Activated CD8-positive, alpha-beta memory T cell treated with anti-CD3 and anti-CD28 coated beads for 48 hours (primary cell): ENCODE data around the gene RAB31.

Source experiments
- DNase-seq, 3 experiments: peaks; one replicate each; pipeline ENCODE4 v3.0.0-alpha.2; 2020; ENCODE audit warnings: low read depth in 2 of 3, low spot score in 2 of 3

Gene RAB31

DNA sequence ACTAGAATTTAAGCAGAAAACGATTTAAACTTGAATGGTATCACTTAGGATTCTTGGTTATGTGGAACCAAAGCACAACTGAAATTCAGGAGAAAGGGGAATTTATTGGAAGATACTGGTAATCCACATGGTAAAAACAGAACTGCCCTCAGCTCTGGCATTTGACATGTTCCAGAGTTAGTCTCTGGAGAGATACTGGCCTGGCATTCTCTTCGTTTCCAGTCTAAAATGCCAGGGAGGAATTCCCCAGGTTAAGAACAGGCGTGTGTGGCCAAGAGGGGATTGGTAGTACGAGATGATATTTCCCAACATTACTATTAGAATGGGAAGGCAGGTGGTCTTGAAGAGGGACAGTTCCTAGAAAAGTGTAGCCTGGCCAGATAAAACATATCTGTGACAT, 109.2 kb downstream of the RAB31 start:
- DNase-seq: no peak

DNA sequence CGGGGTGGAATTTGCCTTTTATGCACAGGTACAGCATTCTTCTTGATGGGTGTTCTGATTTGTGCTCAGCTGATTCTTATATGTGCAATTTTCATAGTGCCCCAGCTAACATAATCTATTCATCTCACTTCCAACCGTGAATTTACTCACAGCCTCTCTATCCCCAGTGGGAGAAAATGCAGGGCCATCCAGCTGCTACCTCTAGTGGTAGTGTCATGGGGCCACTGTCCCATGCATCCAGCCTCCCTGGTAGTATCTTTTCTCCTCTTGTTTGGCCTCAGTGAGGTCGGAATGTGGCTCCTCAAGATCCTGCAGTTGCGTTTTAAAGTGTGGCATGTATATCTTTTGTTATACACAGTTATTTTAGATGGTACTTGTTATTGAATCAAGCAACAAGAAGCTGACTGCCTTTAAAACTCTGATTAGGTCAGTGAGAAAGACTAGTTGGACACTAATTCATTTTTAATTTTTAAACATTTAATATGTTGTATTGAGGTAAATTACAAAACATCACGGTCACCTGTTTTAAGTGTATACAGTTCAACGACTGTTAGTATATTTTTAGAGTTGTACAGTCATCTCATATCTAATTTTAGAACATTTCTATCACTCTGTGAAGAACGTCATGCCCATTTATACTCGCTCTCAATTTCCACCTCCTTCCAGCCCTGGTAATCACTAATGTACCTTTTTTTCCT, 109.8 kb downstream of the RAB31 start:
- no peak for DNase-seq

DNA sequence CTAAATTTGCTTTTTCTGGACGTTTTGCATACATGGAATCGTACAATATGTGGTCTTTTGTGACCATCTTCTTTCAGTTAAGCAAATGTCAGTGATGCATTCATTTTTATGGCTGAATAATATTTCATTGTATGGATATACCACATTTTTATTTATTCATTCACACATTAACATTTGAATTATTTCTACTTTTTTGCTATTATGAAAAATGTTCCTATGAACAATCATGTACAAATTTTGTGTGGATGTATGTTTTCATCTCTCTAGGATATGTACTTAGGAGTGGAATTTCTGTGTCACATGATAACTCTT, 110.3 kb downstream of the RAB31 start:
- DNase-seq: no peak

DNA sequence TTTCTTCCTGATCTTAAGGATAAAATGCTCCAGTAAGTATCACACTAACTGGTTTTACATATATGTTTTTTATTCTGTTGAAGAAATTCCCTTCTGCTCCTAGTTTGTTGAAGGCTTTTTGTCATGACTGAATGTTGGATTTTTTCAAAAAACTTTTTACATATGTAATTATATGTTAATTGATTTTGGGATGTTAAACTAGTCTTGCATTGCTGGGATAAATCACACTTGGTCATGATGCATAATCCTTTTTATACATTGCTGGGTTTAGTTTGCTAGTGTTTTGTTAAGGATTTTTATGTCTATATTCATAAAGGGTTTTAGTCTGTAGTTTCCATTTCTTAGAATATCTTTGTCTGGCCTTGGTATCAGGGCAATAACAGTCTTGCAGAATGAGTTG, 112.0 kb downstream of the RAB31 start:
- no peak for DNase-seq

DNA sequence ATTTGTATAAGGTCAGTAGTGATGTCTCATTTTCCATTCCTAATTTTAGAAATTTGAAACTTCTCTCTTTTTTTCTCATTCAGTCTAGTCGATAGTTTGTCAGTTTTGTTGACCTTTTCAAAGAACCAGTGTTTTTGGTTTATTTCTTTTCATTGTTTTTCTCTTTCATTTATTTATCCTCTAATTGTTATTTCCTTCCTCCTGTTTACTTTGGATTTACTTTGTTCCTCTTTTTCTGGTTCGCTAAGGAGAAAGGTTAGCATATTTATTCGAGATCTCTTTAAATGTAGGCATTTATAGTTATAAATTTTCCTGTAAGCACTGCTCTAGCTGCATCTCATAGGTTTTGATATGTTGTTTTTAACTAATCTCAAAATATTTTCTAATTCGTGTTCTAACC, 112.6 kb downstream of the RAB31 start:
- no peak for DNase-seq

DNA sequence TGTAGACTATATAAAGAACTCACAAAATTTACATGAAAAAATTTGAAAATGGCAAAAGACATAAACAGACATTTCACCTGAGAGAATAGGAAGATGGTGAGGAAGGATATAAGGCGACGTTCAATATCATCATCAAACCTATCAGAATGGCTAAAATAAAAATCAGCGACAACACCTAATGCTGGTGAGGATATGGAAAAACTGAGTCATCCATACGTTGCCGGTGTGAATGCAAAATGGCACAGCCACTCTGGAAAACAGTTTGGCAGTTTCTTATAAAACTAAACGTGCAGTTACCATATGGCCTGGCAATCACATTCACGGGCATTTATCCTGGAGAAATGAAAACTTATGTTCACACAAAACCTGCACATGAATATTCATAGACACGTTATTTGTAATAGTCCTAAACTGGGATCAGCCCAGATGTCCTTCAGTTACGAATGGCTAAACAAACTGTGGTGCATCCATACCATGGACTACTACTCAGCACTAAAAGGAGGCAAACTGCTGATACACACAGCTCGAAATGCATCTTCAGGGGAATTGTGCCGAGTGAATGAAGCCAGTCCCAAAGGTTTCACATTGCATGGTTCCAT, 114.6 kb downstream of the RAB31 start:
- DNase-seq: no peak

DNA sequence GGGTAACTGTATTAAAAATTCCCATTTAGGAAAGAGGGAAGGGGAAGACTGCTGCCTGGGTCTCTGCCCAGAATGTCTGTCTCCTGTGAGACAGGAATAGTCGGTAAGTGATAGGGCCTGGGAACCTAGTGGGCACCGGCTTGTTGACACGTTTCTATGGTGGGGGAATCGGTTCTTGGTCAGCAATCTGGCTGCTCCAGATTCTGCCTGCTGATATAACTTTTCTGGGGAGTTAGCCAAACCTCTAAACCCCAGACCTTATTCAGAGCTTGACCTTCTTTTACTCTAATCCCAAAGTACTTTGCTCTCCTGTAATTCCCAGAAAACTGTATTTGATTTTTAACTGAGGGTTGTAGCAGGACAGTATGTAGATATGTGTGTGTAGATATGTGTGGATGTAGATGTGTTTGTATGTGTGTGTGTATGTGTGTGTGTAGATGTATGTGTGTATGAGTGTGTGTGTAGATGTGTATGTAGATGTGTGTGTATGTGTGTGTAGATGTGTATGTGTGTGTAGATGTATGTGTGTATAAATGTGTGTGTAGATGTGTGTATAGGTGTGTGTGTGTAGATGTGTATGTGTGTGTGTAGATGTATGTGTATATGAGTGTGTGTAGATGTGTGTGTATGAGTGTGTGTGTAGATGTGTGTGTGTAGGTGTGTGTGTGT, 115.8 kb downstream of the RAB31 start:
- DNase-seq: no peak

DNA sequence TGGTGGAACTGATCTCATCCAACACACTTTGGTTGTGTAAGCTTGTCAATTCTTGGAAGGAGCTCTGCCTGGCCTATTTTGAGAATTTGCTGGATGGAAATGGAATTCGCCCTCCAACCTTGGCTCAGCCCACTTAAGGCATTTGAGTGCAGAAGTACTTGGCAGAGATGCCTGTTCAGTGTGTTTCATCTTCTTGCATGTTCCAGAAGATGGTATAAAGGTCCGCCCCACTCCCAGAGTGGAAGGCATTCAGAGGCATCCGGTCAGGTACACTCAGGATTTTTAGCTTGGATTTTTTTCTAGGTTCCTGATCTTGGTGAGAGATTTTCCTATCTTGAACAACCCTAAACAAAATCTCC, 116.4 kb downstream of the RAB31 start:
- no peak for DNase-seq

DNA sequence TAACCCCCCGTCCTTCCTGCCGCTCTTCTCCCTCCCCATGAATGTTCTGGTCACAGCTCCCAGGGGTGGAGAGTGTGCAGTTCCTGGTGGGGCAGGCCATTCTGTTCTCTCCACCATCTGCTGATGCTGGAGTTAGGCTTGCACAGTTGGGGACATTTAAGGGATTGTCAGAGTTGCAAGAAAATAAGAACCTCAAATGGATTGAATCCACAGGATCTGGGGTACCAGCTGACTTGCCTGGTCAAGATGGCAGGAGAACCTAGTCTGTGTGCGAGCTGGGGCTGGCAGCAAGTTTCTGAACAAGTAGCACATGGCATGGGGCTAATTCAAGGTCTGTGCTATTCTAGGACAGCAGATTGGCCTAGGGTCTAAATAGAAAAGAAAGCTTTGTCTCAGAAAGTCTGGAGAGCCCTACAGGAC, 116.9 kb downstream of the RAB31 start:
- no peak for DNase-seq

DNA sequence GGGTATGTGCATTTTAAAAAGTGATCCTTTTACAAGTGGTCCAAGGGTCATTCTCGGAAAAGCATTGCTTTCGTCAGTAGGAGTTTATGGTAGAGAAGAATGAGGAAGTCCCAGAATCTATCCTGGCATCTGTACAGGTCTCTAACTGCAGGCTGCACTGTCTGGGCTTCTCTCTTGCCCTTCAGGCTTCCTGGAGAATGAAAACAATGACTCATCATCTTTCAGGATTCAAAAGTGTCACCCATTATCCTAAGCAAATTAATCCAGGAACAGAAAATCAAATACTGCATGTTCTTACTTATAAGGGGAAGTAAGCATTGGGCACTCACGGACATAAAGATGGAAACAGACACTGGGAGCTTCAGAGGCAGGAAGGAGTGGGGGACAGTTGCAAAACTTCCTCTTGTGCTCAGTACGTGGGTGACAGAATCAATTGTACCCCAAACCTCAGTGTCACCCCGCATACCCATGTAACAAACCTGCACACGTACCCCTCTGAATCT, 117.5 kb downstream of the RAB31 start:
- DNase-seq: no peak

DNA sequence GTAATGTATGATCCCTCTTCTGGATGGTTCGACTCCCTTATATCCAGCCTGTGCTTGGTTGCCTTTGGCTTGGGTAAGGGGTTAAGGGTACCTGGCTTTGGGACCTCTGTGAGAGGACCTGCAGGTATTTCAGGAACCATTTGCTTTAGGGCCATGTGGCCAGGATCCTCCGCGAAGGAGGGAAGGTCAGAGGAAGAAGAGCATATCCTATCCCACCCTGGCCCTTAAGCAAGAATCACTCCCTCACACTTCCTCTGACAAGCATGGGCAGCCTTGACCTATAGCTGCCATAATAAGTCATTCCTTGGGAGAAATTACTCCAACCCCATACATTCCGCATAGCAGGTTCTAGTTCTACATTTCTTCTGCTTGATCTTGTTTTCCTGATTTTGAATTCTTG, 118.6 kb downstream of the RAB31 start:
- DNase-seq: no peak

DNA sequence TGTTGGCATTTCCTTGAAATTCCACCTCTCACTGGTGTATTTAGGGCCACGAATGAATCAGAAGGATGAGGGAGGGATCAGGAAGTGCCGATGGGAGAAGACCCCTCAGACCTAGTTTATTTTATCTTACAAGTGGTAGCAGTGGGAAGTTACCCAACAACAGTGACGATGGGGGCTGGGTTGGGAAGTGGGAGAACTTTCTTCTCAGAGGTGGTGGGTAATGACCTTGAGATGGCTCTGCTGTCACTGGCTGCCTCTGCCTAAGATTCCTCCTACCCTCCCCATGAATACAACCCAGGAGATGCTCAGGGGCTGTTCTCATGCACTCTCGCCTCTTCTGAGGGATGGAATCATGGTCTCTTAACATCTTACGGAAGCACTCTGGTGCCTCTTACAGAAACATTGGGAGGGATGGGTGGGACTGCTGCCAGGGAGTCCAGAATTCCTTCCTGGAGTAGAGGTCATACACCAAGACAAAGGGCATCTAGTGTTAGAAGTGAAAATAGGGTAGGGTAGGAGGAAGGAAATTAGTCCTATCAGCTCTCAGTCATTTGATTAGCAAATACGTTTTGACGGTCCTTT, 119.2 kb downstream of the RAB31 start:
- DNase-seq: no peak

DNA sequence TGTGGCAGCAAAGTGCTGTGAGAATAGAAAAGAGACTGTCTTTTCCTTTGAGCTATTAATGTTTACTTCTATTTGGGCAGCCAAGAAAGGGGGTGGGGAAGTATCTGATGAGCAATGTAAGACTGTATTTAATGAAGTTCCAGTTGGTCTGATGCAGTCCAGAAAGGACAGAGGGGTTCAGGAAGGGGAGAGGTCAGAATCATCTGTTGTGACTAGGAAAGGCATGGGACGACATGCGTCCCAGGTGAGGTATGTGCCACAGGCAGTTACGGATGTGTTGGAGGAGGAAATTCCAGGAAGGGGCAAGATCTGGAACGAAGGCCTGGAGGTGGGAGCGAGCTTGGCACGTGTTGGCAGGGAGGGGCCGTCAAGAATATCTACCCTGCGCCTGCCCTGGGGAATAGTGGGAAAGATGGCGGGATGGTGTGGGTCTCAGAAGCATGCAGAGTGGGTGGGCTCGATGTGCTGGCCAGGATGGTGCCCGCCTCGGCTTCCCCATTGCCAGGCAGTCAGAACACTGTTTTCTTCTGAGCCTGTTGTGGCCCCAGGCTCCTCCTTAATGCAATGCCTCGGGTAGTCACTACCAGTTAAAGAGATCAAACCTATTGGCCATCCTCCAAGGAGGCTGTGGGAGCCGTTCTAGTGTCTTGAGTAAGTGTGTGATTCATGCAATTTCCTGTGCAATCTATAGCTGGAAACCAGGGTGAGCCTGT, 119.8 kb downstream of the RAB31 start:
- no peak for DNase-seq

DNA sequence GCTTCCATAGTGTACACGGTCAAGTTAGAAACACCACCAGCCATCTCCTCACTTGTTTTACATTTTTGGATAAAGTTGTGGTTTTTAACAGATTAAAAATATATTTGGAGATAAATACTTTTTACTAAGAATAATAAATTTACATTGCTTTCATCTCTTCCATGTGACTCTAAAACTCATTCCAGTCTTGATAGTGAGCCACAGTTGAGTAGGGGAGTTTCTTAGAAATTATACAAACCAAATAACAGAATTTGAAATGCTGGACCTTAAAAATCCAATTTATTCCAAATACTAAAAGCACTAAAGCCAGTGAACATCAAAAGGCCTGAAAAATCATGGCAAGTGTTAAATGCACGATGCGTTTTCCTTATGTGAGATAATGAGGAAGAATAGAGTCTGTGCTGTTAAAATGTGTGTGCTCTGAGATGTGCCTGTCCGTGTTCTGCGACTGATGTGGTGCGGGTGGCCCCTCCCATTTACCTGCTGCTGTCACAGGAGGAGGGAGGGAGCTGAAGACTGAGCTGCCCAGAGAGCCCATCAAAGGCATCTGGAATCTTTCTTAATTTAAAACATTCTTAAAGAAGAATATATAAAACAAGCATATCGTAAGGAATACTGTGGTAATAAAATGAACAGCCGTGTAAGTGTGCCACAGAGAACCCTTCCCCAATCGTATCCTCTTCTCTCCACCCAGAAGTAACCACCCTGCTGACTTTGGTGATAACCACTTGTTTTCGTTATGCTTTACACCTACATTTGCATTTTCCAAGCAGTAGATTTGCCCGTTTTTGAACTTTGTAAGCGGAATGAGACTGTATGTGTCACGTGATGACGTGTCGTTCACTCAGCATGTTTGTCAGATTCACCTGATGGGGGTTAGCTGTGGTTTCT, 120.7 kb downstream of the RAB31 start:
- DNase-seq: no peak

DNA sequence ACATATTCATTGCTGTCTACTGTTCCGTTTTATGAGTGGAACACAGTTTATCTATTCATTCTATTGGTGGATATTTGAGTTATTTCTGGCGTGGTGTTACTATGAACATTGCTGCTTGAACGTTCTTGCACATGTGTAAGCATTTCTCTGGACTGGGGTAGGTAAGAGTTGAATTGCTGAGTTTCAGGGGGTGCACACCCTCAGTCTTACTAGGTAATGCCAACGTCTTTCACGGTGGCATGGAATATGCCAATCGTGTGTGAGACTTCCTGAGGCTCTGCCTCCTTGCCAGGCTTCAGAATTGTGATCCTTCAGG, 121.3 kb downstream of the RAB31 start:
- no peak for DNase-seq

DNA sequence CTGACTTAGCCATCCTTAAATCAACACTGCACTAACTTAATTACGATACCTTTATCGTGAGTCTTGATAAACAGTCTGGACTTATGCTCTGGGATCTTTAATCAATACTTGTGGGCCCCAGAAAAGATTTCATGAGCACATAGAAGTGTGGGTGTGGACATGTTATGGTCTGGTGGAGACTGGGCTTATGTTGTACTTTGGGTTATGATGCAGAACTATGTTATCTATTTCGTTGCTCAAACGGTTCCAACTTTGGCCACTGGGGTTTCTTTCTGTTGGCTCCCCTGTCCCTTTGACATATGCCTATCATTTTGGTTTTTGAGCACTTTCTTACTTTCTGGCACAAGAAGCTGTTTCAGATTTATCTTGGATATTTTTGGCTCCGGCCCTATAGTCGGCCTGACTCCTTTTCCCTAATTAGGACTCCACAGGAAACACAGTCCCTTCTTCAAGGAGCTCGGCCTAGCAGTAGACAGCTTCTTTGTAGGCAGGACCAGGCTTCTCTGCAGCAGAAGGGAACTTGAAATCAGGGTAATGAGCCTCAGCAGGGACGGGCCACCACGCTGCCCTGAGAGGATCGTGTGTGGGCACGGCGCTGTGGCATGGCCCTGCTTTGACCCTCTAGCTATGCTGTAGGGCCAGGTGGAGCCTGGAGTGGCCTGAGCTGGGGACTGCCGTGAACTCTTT, 123.1 kb downstream of the RAB31 start:
- no peak for DNase-seq

DNA sequence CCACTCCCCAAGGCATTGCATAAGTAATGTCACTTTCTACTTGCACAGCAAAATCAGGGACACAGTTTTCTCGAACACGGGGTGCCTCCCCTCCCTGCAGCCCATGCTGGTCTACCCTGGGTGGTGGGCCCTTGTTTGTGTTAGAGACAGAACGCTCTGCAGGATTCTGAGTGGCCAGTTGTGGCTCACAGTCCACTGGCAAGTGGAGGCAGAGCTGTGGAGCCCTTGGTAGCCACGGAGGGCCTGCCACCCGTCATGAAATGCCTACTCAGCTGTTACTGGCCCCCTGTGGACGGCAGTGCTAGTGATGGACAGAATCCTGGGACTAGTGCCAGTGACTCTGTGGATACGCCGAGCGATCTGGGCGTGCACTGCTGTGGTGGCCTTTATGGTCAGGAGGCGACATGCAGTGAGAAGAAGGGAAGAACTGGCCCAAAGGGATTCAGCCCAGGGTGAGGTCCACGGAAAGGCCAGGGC, 123.7 kb downstream of the RAB31 start:
- no peak for DNase-seq

DNA sequence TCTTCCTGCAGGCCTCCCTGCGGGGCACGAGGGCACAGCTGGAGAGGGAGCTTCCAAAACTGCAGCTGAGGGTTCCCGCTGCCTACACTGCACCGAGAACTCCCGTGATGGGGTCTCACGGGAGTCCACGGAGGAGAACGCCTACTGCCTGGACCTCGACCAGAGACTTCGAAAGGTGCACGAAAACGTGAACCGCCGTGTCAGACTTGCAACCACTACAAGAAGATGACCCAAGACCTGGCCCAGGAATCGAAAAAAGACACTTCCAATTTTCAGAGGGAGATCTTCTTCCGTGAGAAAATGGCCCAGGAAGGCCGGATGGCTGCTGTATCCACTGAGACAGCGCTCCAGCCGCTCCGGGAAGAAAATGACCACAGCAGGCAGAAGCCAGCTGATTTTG, 124.8 kb downstream of the RAB31 start:
- DNase-seq: no peak

DNA sequence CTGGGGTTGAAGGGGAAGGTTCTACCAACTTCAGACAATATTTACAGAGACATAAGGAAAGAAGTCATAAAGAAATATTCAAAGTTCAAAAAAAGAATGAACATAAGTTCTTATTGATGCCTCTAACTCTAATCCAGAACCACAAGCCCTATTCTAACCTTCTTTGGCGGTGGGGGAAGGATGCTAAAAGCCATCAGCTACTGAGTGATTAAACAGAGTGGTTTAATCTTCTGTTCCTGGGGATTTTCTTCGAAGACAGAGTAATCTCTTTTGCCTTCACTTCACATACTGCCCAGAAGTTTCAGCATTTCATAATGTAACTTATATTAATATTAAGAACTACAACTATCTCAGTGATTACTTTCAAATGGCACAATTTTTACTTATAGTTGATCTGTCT, 126.5 kb downstream of the RAB31 start:
- no peak for DNase-seq

DNA sequence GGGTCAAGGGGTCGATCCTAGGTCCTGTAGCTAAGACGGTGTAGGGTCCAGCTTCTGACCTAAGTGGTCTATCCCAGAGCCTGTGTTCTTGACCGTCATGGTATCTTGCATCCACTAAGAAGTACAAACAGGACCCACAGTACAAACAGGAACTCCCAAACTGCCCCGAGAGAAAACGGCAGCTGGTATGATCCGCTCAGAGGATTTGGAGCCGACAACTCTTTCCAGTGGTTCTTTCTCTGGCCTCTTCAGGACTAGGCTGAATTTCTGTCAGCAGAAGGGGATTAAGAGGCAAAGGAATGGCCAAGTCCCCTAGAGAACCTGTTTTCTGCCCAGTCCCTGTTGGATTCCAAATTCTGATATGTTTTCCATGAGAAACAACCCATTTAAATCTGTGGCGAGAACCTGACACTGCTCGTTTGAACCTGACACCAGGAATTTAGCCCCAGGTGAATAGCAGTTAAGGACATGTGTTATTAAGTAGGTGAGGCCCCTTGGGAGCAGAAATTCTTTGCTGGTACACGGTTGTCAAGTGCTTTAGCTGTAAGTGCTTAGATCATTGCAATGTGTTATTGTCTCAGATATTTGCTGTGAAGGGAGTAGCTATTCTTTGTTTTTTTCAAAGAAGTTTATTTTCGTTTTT, 127.1 kb downstream of the RAB31 start:
- no peak for DNase-seq
